CD4-positive, alpha-beta T cell (primary cell): ENCODE results near the gene CAPZB. TPM values are rescaled to one million over a fixed set of nuclear protein-coding genes. Genes with fewer than 3 reads are reported as not detected.

Source experiments
- ATAC-seq: fragments of 200-7000 bp; cut with Tn5 transposase; one replicate; pipeline ENCODE4 v1.10.0; 2022; ENCODE audit warnings: mild to moderate bottlenecking; ENCODE audit not compliant: poor library complexity
- CTCF ChIA-PET: fragments of 350-600 bp; sonication (Branson Sonifier 250); formaldehyde crosslinking; loops from one replicate; lab custom pipeline; 2021; ENCODE audit warnings: antibody characterized with exemption, inconsistent platforms; lab: Charles Lee
- POLR2A ChIA-PET: fragments of 350-600 bp; sonication (Branson Sonifier 250); formaldehyde crosslinking; loops from one replicate; lab custom pipeline; 2021; ENCODE audit warnings: antibody characterized with exemption, inconsistent platforms; lab: Charles Lee
- DNase-seq, 14 experiments: peaks; one replicate each; pipeline ENCODE4 v3.0.0-alpha.2; 2013 to 2020; ENCODE audit warnings: mixed read lengths in 2 of 14
- H3K27ac ChIP-seq, 2 donors: one replicate each; pipeline versions ENCODE4 v1.5.1 to v1.7.0; 2013; ENCODE audit warnings: low read length in 2 of 2, low read depth in 1 of 2, mild to moderate bottlenecking in 1 of 2
- H3K27me3 ChIP-seq, 2 experiments: 1 replicate in 1 of 2; 2 replicates in 1 of 2; pipeline versions ENCODE4 v1.6.1 to v1.7.0; 2013; ENCODE audit warnings: low read length in 2 of 2, control low read depth in 1 of 2, mild to moderate bottlenecking in 1 of 2, moderate library complexity in 1 of 2; ENCODE audit not compliant: insufficient read depth in 2 of 2, control insufficient read depth in 1 of 2
- H3K36me3 ChIP-seq: one replicate; pipeline ENCODE4 v1.6.1; 2013; ENCODE audit warnings: low read length, control low read depth; ENCODE audit not compliant: insufficient read depth
- H3K4me1 ChIP-seq: one replicate; pipeline ENCODE4 v1.6.1; 2013; ENCODE audit warnings: low read length, control low read depth; ENCODE audit not compliant: insufficient read depth
- H3K4me3 ChIP-seq: one replicate; pipeline ENCODE4 v1.5.1; 2013; ENCODE audit warnings: mild to moderate bottlenecking, low read length, moderate library complexity
- H3K9me3 ChIP-seq, 2 experiments: 1 replicate in 1 of 2; 2 replicates in 1 of 2; pipeline versions ENCODE4 v1.6.1 to v1.7.0; 2013; ENCODE audit warnings: low read length in 2 of 2, mild to moderate bottlenecking in 2 of 2, control low read depth in 1 of 2, moderate library complexity in 1 of 2; ENCODE audit not compliant: control insufficient read depth in 1 of 2, insufficient read depth in 1 of 2
- H3K27ac Mint-ChIP-seq: one replicate; pipeline ENCODE4 v1.8.0; 2020; ENCODE audit warnings: mixed read lengths
- H3K27me3 Mint-ChIP-seq: one replicate; pipeline ENCODE4 v1.8.0; 2021; ENCODE audit warnings: mixed read lengths
- H3K36me3 Mint-ChIP-seq: one replicate; pipeline ENCODE4 v1.8.0; 2021; ENCODE audit warnings: low read depth, mixed read lengths
- H3K4me1 Mint-ChIP-seq: one replicate; pipeline ENCODE4 v1.8.0; 2021; ENCODE audit warnings: low read depth, mixed read lengths
- H3K4me3 Mint-ChIP-seq: one replicate; pipeline ENCODE4 v1.8.0; 2020; ENCODE audit warnings: mild to moderate bottlenecking, mixed read lengths
- H3K9me3 Mint-ChIP-seq: one replicate; pipeline ENCODE4 v1.8.0; 2020; ENCODE audit warnings: mixed read lengths
- CTCF ChIP-seq: fragments of 200-600 bp; IDR thresholded peaks from one replicate; pipeline ENCODE4 v1.8.0; 2022; ENCODE audit warnings: antibody characterized with exemption, mild to moderate bottlenecking
- intact Hi-C, 2 experiments: fragments of 100-400 bp; cut with DNase I in 1 of 2; cut with micrococcal nuclease in 1 of 2; formaldehyde crosslinking; loops; one replicate each; pipeline versions ENCODE4 v1.15.1 to v1.9.0; 2023 to 2025; cut with DNase I, micrococcal nuclease
- total RNA-seq, 174 experiments: library from RNA in 2 of 174; stranded (reverse) in 2 of 174; gene quantifications; one replicate each; pipeline ENCODE4 v1.2.3 and lab custom pipeline; 2021 to 2026

The CAPZB gene
- total RNA-seq, 2 experiments from 2014 or later, result 168 to 173 TPM

GRCh38 chr1:19421365-19421764, 64.0 kb downstream of the CAPZB start:
- no peaks in the 10 kb centered on the region for H3K9me3 Mint-ChIP-seq
- intact Hi-C loops, result no loop called here
- TF ChIP-seq CTCF, result no peak
- Histone ChIP-seq H3K4me1 (peaks cover 49% of the 10 kb centered on the region), H3K9me3 (no peaks in the 10 kb centered on the region), H3K36me3 (peaks cover 42% of the 10 kb centered on the region), H3K4me3 (no peak overlapping the region), H3K27me3 (no peaks in the 10 kb centered on the region), H3K27ac (no peak overlapping the region)
- no peak for DNase-seq
- H3K36me3 Mint-ChIP-seq, result peaks cover 61% of the 10 kb centered on the region
- H3K27ac Mint-ChIP-seq, result peak overlapping the region; percentile 65
- H3K4me1 Mint-ChIP-seq, result peaks cover 86% of the 10 kb centered on the region
- no peak overlapping the region for H3K4me3 Mint-ChIP-seq
- no peaks in the 10 kb centered on the region for H3K27me3 Mint-ChIP-seq
- CTCF ChIA-PET, result interaction anchor here (1.5 kb wide), 1 partner anchor 161 kb away, joined by 3 read pairs; no protein-coding TSS in a partner anchor
- no peak for ATAC-seq
- POLR2A ChIA-PET, result no interaction called here

GRCh38 chr1:19420606-19421005, 64.7 kb downstream of the CAPZB start:
- Mint-ChIP-seq H3K27ac (peak overlapping the region; percentile 65), H3K4me3 (no peak overlapping the region), H3K4me1 (peaks cover 84% of the 10 kb centered on the region), H3K36me3 (peaks cover 62% of the 10 kb centered on the region), H3K27me3 (no peaks in the 10 kb centered on the region), H3K9me3 (no peaks in the 10 kb centered on the region)
- no peak for TF ChIP-seq CTCF
- Histone ChIP-seq H3K27me3 (no peaks in the 10 kb centered on the region), H3K4me1 (peaks cover 48% of the 10 kb centered on the region), H3K36me3 (peaks cover 47% of the 10 kb centered on the region), H3K9me3 (no peaks in the 10 kb centered on the region), H3K4me3 (no peak overlapping the region), H3K27ac (no peak overlapping the region)
- intact Hi-C loops, result no loop called here
- CTCF ChIA-PET, result interaction anchor here (1.5 kb wide), 1 partner anchor 162 kb away, joined by 3 read pairs; no protein-coding TSS in a partner anchor
- POLR2A ChIA-PET, result no interaction called here
- no peak for DNase-seq
- ATAC-seq, result no peak

GRCh38 chr1:19419691-19420090, 65.6 kb downstream of the CAPZB start:
- peak overlapping the region; percentile 69 for H3K27ac Mint-ChIP-seq
- peaks cover 83% of the 10 kb centered on the region for H3K4me1 Mint-ChIP-seq
- TF ChIP-seq CTCF, result no peak
- Histone ChIP-seq H3K27ac (no peak overlapping the region), H3K27me3 (no peaks in the 10 kb centered on the region), H3K4me3 (no peak overlapping the region), H3K9me3 (no peaks in the 10 kb centered on the region), H3K4me1 (peaks cover 51% of the 10 kb centered on the region), H3K36me3 (peaks cover 51% of the 10 kb centered on the region)
- peaks cover 65% of the 10 kb centered on the region for H3K36me3 Mint-ChIP-seq
- H3K9me3 Mint-ChIP-seq, result no peaks in the 10 kb centered on the region
- ATAC-seq (no peak), DNase-seq (no peak)
- H3K4me3 Mint-ChIP-seq, result no peak overlapping the region
- ChIA-PET POLR2A (no interaction called here), CTCF (no interaction called here)
- no peaks in the 10 kb centered on the region for H3K27me3 Mint-ChIP-seq
- intact Hi-C loops, result no loop called here
